RWPE1 (cell line): ENCODE measurements around the gene GSAP.
A peak's percentile ranks its signal among the peaks of the same experiment; 100 is the strongest.
"Not testable (repeated sequence)": the region's sequence is repeated elsewhere in the genome, so short reads cannot be mapped to it uniquely, and the experiment has no call there.

Experiments used
- CTCF ChIA-PET: fragments of 350-600 bp; sonication (Branson Sonifier 250); formaldehyde crosslinking; extraction: SDS; loops from one replicate; lab custom pipeline; 2021; lab: Yijun Ruan, JAX
- POLR2A ChIA-PET: fragments of 400-600 bp; formaldehyde crosslinking; extraction: SDS; loops from one replicate; lab custom pipeline; 2020; ENCODE audit warnings: antibody characterized with exemption; ENCODE audit not compliant: low non-redundant PET; lab: Yijun Ruan, JAX
- DNase-seq: peaks from one replicate; pipeline ENCODE4 v3.0.0; 2012; ENCODE audit warnings: low spot score
- H3K27ac ChIP-seq: fragments of 450-650 bp; 2 replicates; pipeline ENCODE4 v1.5.1; 2017
- CTCF ChIP-seq: fragments of 450-650 bp; conservative IDR thresholded peaks from 2 replicates; pipeline ENCODE4 v1.5.1; 2017; ENCODE audit warnings: low read depth, mild to moderate bottlenecking

GSAP gene

GRCh38 chr7:77337456-77337990, 78.6 kb downstream of the GSAP start:
- no peak for DNase-seq
- no peak overlapping the region for H3K27ac ChIP-seq
- POLR2A ChIA-PET, result no interaction called here
- TF ChIP-seq CTCF, result no peak
- CTCF ChIA-PET, result no interaction called here

DNA sequence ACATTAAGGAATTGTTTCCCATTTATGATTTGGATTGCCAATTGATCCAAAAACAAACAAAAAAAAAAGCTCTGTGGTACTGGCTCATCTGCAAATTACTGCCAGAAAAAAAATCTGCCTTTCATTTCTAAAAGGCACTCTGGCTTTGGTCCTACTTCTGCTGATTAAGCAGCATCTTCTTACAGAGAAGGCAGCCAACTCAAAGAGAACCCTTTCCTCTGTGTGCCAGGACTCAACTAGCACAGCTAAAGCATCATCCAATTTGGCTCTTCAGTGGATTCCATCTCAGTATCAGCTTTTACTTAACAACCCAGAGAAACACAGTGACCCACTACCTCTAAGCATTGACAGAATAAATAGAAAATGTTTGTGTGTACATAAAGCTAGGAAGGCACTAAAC, 80.6 kb downstream of the GSAP start:
- POLR2A ChIA-PET, result no interaction called here

DNA sequence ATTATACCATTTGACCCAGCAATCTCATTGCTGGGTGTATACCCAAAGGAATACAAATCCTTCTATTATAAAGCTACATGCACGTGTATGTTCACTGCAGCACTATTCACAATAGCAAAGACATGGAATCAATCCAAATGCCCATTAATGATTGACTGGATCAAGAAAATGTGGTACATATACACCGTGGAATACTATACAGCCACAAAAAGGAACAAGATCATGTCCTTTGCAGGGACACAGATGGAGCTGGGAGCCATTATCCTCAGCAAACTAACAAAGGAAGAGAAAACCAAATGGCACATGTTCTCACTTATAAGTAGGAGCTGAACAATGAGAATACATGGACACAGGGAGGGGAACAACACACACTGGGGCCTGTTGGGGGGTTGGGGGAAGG, 82.1 kb downstream of the GSAP start:
- DNase-seq, CTCF ChIA-PET, H3K27ac ChIP-seq, POLR2A ChIA-PET: not testable (repeated sequence)

More for the DNA sequence above, 80.6 kb downstream of the GSAP start:
- no peak overlapping the region for H3K27ac ChIP-seq
- no peak for DNase-seq
- no peak for TF ChIP-seq CTCF
- CTCF ChIA-PET, result no interaction called here

DNA sequence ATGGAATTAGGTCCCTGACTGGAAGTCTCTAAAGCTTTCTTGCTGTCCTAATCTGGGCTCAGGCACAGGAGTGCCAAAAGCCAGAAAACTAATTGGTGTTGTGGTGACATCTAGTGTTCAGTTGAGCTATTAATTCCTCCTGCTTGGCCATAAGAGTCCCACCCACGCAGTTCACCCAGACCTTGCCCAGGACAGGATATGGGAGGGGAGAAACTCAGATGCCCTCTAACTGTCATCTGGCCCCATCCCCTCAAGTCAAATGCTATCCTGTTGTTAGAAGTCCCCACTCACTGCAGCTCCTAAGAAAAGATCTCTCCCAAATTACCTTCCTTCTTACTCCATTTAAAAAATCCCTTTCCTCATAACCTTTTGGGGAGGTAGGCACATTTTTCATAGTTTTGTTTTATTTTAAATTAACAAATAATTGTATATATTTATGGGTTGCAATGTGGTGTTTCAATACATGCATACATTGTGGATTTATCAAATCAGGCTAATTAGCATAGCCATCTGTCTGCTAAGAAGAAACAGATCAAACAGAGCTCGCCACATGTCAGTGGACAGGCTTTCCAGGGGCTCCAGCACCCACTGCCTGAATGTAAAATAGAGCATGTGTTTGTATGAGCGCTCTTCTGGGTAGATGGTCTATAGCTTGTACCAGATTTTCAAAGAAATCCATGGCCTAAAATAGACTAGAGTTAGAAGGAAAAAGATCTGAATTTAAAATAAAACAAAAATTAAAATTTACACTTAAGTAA, 84.0 kb downstream of the GSAP start:
- peak; percentile 83 for DNase-seq
- TF ChIP-seq CTCF, result peak; percentile 86
- no peak overlapping the region for H3K27ac ChIP-seq
- ChIA-PET POLR2A (no interaction called here), CTCF (interaction anchor here (0.5 to 1.5 kb wide), 19 partner anchors 10 to 924 kb away, joined by 3 to 10 read pairs (median 3); partner anchors contain the start of gene CCDC146)

DNA sequence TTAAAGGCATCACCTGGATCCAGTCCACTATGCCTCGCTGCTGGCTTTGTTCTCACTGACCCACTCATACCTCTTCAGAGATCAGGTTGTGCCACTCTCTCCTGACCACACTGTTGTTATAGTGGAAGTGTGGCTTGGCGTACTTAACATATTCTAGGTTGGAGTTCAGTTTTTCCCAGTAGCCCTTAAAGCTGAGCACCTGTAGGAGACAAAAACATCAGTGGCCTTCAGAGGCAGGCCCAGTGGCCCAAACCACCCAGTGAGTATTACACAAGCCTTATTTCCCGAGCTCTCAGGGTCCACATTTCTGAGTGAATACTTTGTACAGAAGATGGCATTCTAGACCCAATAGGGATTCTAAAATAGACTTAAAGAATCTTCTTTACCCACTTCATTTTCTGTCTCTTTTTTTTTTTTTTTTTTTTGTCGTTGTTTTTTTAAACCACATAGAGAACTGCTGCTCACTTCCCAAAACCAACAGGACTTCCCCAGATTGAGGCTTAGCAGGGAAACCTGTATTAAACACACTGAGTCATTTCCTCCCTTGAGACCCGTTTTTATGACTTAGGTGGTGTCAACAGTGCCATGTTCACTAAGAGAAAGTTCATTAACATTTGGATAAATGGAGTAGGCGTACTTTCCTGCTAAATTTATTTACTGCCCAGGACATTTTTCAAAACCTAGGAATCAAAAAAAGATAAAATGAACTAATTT, 85.8 kb downstream of the GSAP start:
- POLR2A ChIA-PET, result interaction anchor here (0.7 kb wide), 1 partner anchor 208 kb away, joined by 5 read pairs; the partner anchor contains the start of gene CCDC146
- H3K27ac ChIP-seq, result no peak overlapping the region
- CTCF ChIA-PET, result no interaction called here
- no peak for TF ChIP-seq CTCF
- no peak for DNase-seq

- no peak overlapping the region for H3K27ac ChIP-seq
- no peak for TF ChIP-seq CTCF
- ChIA-PET CTCF (no interaction called here), POLR2A (interaction anchor here (0.7 kb wide), 1 partner anchor 207 kb away, joined by 5 read pairs; the partner anchor contains the start of gene CCDC146)
- DNase-seq, result no peak
Measured at GRCh38 chr7:77329466-77330168, 86.5 kb downstream of the GSAP start.
